HCT116 (cell line): Measurements from ENCODE around the gene KCNC4. TPM values are rescaled to one million over a fixed set of nuclear protein-coding genes. Genes with fewer than 3 reads are reported as not detected.
A peak's percentile ranks its signal among the peaks of the same experiment; 100 is the strongest.

Experiments used
- ATAC-seq: fragments of 200-7000 bp; cut with Tn5 transposase; 2 replicates; pipeline ENCODE4 v1.9.1; 2020; ENCODE audit warnings: mild to moderate bottlenecking, moderate library complexity
- BruUV-seq: library from RNA; stranded (reverse); fragments of 400-500 nt; replicated peaks from 2 replicates; lab custom pipeline; 2021; lab: Mats Ljungman, UMichigan
- CTCF ChIA-PET: fragments of 300-600 bp; sonication (Branson Sonifier 250); formaldehyde crosslinking; loops from one replicate; lab custom pipeline; 2021; ENCODE audit warnings: antibody characterized with exemption; lab: Charles Lee
- POLR2A ChIA-PET: fragments of 300-600, 350-600 bp; sonication (Branson Sonifier 250); formaldehyde crosslinking; loops from one replicate; lab custom pipeline; 2021; ENCODE audit warnings: antibody characterized with exemption; lab: Charles Lee
- RAD21 ChIA-PET, 2 experiments: fragments of 300-600 bp; sonication (Branson Sonifier 250); formaldehyde crosslinking; loops; one replicate each; lab custom pipeline; 2023; ENCODE audit warnings: low total read pairs in 2 of 2; ENCODE audit not compliant: uncharacterized antibody in 2 of 2, unreplicated experiment in 2 of 2, low non-redundant PET in 1 of 2; lab: Charles Lee
- DNase-seq: peaks from one replicate; pipeline ENCODE4 v3.0.0-alpha.2; 2010; ENCODE audit warnings: low read depth, low spot score
- H2AFZ ChIP-seq: fragments of 200-600 bp; shearing (Covaris generic), sonication (generic); 2 replicates; pipeline ENCODE4 v1.6.1; 2017; ENCODE audit warnings: low read depth, mixed run types, mixed read lengths, antibody characterized with exemption, low read length; ENCODE audit not compliant: poor library complexity, severe bottlenecking
- H3K27ac ChIP-seq: 2 replicates; pipeline ENCODE4 v1.5.1; 2012; ENCODE audit warnings: low read depth, low read length
- H3K27me3 ChIP-seq: fragments of 200-600 bp; sonication (generic); 2 replicates; pipeline ENCODE4 v1.6.1; 2016; ENCODE audit warnings: mixed run types, low read length, mixed read lengths; ENCODE audit not compliant: insufficient read depth
- H3K36me3 ChIP-seq, 2 experiments: fragments of 200-500 bp in 1 of 2; fragments of 200-600 bp in 1 of 2; sonication (Bioruptor generic) in 1 of 2; sonication (generic) in 1 of 2; 2 replicates each; pipeline versions ENCODE4 v1.5.1 to v1.6.1; 2014 to 2016; ENCODE audit warnings: low read length in 2 of 2, inconsistent platforms in 1 of 2, mixed read lengths in 1 of 2, mixed run types in 1 of 2; ENCODE audit not compliant: insufficient read depth in 2 of 2, control insufficient read depth in 1 of 2
- H3K4me1 ChIP-seq, 2 experiments: fragments of 200-600 bp in 1 of 2; sonication (generic) in 1 of 2; 2 replicates each; pipeline versions ENCODE4 v1.5.1 to v1.6.1; 2012 to 2017; ENCODE audit warnings: low read length in 2 of 2, inconsistent platforms in 1 of 2, mild to moderate bottlenecking in 1 of 2, mixed read lengths in 1 of 2, mixed run types in 1 of 2, moderate library complexity in 1 of 2; ENCODE audit not compliant: insufficient read depth in 2 of 2, control insufficient read depth in 1 of 2
- H3K4me2 ChIP-seq: fragments of 200-600 bp; sonication (generic); 2 replicates; pipeline ENCODE4 v1.6.1; 2017; ENCODE audit warnings: mixed run types, low read length, mixed read lengths
- H3K4me3 ChIP-seq, 2 experiments: fragments of 200-600 bp in 1 of 2; sonication (generic) in 1 of 2; replicated peaks in 1 of 2; 2 replicates each; pipeline ENCODE4 v1.5.1; 2011 to 2016; ENCODE audit warnings: low read length in 2 of 2, control low read depth in 1 of 2, low read depth in 1 of 2, mild to moderate bottlenecking in 1 of 2, mixed read lengths in 1 of 2, mixed run types in 1 of 2
- H3K79me2 ChIP-seq: fragments of 200-600 bp; sonication (generic); 2 replicates; pipeline ENCODE4 v1.6.1; 2017; ENCODE audit warnings: mild to moderate bottlenecking, mixed run types, low read length, moderate library complexity, mixed read lengths; ENCODE audit not compliant: insufficient read depth
- H3K9ac ChIP-seq: fragments of 200-600 bp; sonication (generic); 2 replicates; pipeline ENCODE4 v1.6.1; 2016; ENCODE audit warnings: low read length, mixed read lengths
- H3K9me2 ChIP-seq: fragments of 200-600 bp; sonication (generic), shearing (Covaris generic); 2 replicates; pipeline ENCODE4 v1.6.1; 2017; ENCODE audit warnings: mixed run types, mild to moderate bottlenecking, moderate library complexity; ENCODE audit not compliant: insufficient read depth
- H3K9me3 ChIP-seq, 2 experiments: fragments of 200-500 bp in 1 of 2; fragments of 200-600 bp in 1 of 2; sonication (Bioruptor generic) in 1 of 2; sonication (generic) in 1 of 2; 2 replicates each; pipeline ENCODE4 v1.6.1; 2014 to 2017; ENCODE audit warnings: low read length in 2 of 2, mixed read lengths in 2 of 2, inconsistent platforms in 1 of 2, low read depth in 1 of 2, mild to moderate bottlenecking in 1 of 2, mixed run types in 1 of 2, moderate library complexity in 1 of 2; ENCODE audit not compliant: control insufficient read depth in 1 of 2, insufficient read depth in 1 of 2
- H4K20me1 ChIP-seq: fragments of 200-600 bp; sonication (generic), shearing (Covaris generic); 2 replicates; pipeline ENCODE4 v1.6.1; 2017; ENCODE audit warnings: mixed run types, mild to moderate bottlenecking, moderate library complexity; ENCODE audit not compliant: insufficient read depth
- CBX3 ChIP-seq: IDR thresholded peaks from 2 replicates; pipeline ENCODE4 v1.6.1; 2012; ENCODE audit warnings: low read depth
- CEBPB ChIP-seq: IDR thresholded peaks from 2 replicates; pipeline ENCODE4 v1.6.1; 2012; ENCODE audit warnings: low read depth
- EGR1 ChIP-seq: IDR thresholded peaks from 2 replicates; pipeline ENCODE4 v1.6.1; 2012; ENCODE audit warnings: low read depth
- EZH2 ChIP-seq: fragments of 200-600 bp; sonication (generic); IDR thresholded peaks from 2 replicates; pipeline ENCODE4 v1.6.1; 2017; ENCODE audit warnings: antibody characterized with exemption, mixed run types
- EZH2phosphoT487 ChIP-seq: fragments of 200-600 bp; IDR thresholded peaks from 2 replicates; pipeline ENCODE4 v1.6.1; 2018; ENCODE audit warnings: antibody characterized with exemption, borderline replicate concordance
- FOSL1 ChIP-seq: IDR thresholded peaks from 2 replicates; pipeline ENCODE4 v1.6.1; 2012; ENCODE audit warnings: low read depth
- JUND ChIP-seq: IDR thresholded peaks from 2 replicates; pipeline ENCODE4 v1.6.1; 2012
- POLR2A ChIP-seq: IDR thresholded peaks from 2 replicates; pipeline ENCODE4 v1.7.0; 2011; ENCODE audit warnings: borderline replicate concordance; ENCODE audit not compliant: insufficient read depth, insufficient read length; ENCODE audit errors: extremely low read depth
- POLR2AphosphoS5 ChIP-seq: IDR thresholded peaks from 2 replicates; pipeline ENCODE4 v1.6.1; 2011; ENCODE audit warnings: mild to moderate bottlenecking, low read depth, low read length, moderate library complexity
- RAD21 ChIP-seq: IDR thresholded peaks from 2 replicates; pipeline ENCODE4 v1.6.1; 2012; ENCODE audit warnings: low read depth, mild to moderate bottlenecking
- SIN3A ChIP-seq: IDR thresholded peaks from 2 replicates; pipeline ENCODE4 v1.6.1; 2012; ENCODE audit warnings: low read depth
- SP1 ChIP-seq: IDR thresholded peaks from 2 replicates; pipeline ENCODE4 v1.6.1; 2012; ENCODE audit warnings: low read depth
- SRF ChIP-seq: IDR thresholded peaks from 2 replicates; pipeline ENCODE4 v1.6.1; 2012; ENCODE audit warnings: low read depth
- TCF7L2 ChIP-seq: IDR thresholded peaks from 2 replicates; pipeline ENCODE4 v1.7.0; 2011; ENCODE audit warnings: borderline replicate concordance, inconsistent platforms; ENCODE audit not compliant: insufficient read depth, insufficient read length; ENCODE audit errors: extremely low read depth
- ZNF274 ChIP-seq: fragments of 200-500 bp; sonication (Bioruptor generic); IDR thresholded peaks from 2 replicates; pipeline ENCODE4 v1.6.1; 2014; ENCODE audit warnings: mild to moderate bottlenecking, low read depth, low read length, inconsistent platforms
- intact Hi-C: fragments of 100-400 bp; cut with micrococcal nuclease; formaldehyde crosslinking; loops from 2 replicates; pipeline ENCODE4 v1.10.0; 2022
- total RNA-seq: library from RNA; stranded (reverse); gene quantifications from one replicate; pipeline ENCODE4 v1.2.1, GENCODE V29; 2021; ENCODE audit not compliant: unreplicated experiment
- TF ChIP-seq, protein P1 (sequence below): IDR thresholded peaks from 2 replicates; pipeline ENCODE4 v1.6.1; 2011; ENCODE audit warnings: mild to moderate bottlenecking, low read length, moderate library complexity; ENCODE audit not compliant: insufficient replicate concordance; ENCODE audit errors: extremely low read depth
- TF ChIP-seq, protein P2 (sequence below): IDR thresholded peaks from 2 replicates; pipeline ENCODE4 v1.6.1; 2012

Gene KCNC4
- total RNA-seq, 1 experiment from 2014 or later: 13.0 TPM

DNA sequence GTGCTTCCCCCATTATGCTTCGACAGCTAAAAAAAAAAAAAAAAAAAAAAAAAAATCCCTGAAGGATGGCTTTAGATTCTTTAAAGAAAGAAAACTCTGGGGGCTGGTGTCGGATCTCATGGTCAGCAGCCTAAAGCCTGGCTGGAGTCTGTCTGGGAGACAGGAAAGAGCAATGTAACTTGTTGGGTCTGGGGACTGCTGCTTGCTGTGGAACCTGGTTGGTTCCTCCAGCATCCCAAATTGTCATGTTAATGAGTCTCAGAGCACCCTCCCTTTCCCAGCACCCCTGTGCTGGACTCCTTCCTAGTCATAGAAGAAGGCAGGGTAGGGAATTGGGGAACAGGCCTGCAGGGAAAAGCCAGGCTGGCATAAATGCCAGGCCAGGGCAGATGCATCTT lies 3.0 kb downstream of the KCNC4 start:
- no peak overlapping the region for H3K4me2 ChIP-seq
- H4K20me1 ChIP-seq: no peaks in the 10 kb centered on the region
- no peak overlapping the region for H2AFZ ChIP-seq
- no peak for ATAC-seq
- no peak for TF ChIP-seq EZH2
- no peak for TF ChIP-seq POLR2AphosphoS5
- TF ChIP-seq EGR1: no peak
- TF ChIP-seq SRF: no peak
- TF ChIP-seq POLR2A: no peak
- TF ChIP-seq EZH2phosphoT487: no peak
- TF ChIP-seq, protein P1, sequence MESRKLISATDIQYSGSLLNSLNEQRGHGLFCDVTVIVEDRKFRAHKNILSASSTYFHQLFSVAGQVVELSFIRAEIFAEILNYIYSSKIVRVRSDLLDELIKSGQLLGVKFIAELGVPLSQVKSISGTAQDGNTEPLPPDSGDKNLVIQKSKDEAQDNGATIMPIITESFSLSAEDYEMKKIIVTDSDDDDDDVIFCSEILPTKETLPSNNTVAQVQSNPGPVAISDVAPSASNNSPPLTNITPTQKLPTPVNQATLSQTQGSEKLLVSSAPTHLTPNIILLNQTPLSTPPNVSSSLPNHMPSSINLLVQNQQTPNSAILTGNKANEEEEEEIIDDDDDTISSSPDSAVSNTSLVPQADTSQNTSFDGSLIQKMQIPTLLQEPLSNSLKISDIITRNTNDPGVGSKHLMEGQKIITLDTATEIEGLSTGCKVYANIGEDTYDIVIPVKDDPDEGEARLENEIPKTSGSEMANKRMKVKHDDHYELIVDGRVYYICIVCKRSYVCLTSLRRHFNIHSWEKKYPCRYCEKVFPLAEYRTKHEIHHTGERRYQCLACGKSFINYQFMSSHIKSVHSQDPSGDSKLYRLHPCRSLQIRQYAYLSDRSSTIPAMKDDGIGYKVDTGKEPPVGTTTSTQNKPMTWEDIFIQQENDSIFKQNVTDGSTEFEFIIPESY: no peak
- TF ChIP-seq FOSL1: no peak
- TF ChIP-seq CBX3: no peak
- TF ChIP-seq SP1: no peak
- TF ChIP-seq SIN3A: no peak
- TF ChIP-seq TCF7L2: no peak
- TF ChIP-seq, protein P2, sequence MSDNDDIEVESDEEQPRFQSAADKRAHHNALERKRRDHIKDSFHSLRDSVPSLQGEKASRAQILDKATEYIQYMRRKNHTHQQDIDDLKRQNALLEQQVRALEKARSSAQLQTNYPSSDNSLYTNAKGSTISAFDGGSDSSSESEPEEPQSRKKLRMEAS: no peak
- TF ChIP-seq ZNF274: no peak
- TF ChIP-seq JUND: no peak
- no peak for TF ChIP-seq RAD21
- TF ChIP-seq CEBPB: no peak
- H3K4me3 ChIP-seq: no peak overlapping the region
- H3K9me2 ChIP-seq: no peaks in the 10 kb centered on the region
- H3K27ac ChIP-seq: no peak overlapping the region
- H3K9ac ChIP-seq: no peak overlapping the region
- H3K36me3 ChIP-seq: no peaks in the 10 kb centered on the region
- RAD21 ChIA-PET: no interaction called here
- peaks cover 0 to 23% of the 10 kb centered on the region in 2 experiments; a peak in 2 of 4 replicates for H3K4me1 ChIP-seq
- no peak for DNase-seq
- H3K9me3 ChIP-seq: no peaks in the 10 kb centered on the region
- H3K27me3 ChIP-seq: no peaks in the 10 kb centered on the region
- intact Hi-C loops: no loop called here
- CTCF ChIA-PET: interaction anchor here (1.8 kb wide), 1 partner anchor 247 kb away, joined by 6 read pairs; no protein-coding TSS in a partner anchor
- peaks cover 9% of the 10 kb centered on the region; the same call in 1 of the 2 replicates for H3K79me2 ChIP-seq
- TSS peak; percentile 35 for BruUV-seq
- POLR2A ChIA-PET: no interaction called here
